Endodermal cell (in vitro differentiated cells): ENCODE data around the gene IL36A. TPM values are rescaled to one million over a fixed set of nuclear protein-coding genes. Genes with fewer than 3 reads are reported as not detected.
A peak's percentile ranks its signal among the peaks of the same experiment; 100 is the strongest.

ENCODE experiments used
- DNase-seq: peaks from one replicate; pipeline ENCODE4 v3.0.0-alpha.2; 2017
- H3K27ac ChIP-seq: 2 replicates; pipeline ENCODE4 v1.5.1; 2013; ENCODE audit warnings: mild to moderate bottlenecking, low read depth, low read length, moderate library complexity
- H3K27me3 ChIP-seq: 2 replicates; pipeline ENCODE4 v1.6.1; 2013; ENCODE audit warnings: mild to moderate bottlenecking, low read length, moderate library complexity; ENCODE audit not compliant: insufficient read depth, control insufficient read depth, poor library complexity, severe bottlenecking
- H3K36me3 ChIP-seq: 2 replicates; pipeline ENCODE4 v1.7.0; 2013; ENCODE audit warnings: mild to moderate bottlenecking, low read length, moderate library complexity; ENCODE audit not compliant: control insufficient read depth, insufficient read depth
- H3K4me1 ChIP-seq: one replicate; pipeline ENCODE4 v1.7.0; 2013; ENCODE audit warnings: low read length; ENCODE audit not compliant: control insufficient read depth, insufficient read depth
- H3K4me3 ChIP-seq: 2 replicates; pipeline ENCODE4 v1.5.1; 2013; ENCODE audit warnings: mild to moderate bottlenecking, low read length, moderate library complexity
- H3K9ac ChIP-seq: 2 replicates; pipeline ENCODE4 v1.6.1; 2013; ENCODE audit warnings: mild to moderate bottlenecking, low read length, moderate library complexity; ENCODE audit not compliant: poor library complexity, severe bottlenecking; ENCODE audit errors: extremely low read depth
- H3K9me3 ChIP-seq: 2 replicates; pipeline ENCODE4 v1.6.1; 2013; ENCODE audit warnings: mild to moderate bottlenecking, low read length, moderate library complexity; ENCODE audit not compliant: control insufficient read depth
- H3K27ac Mint-ChIP-seq: 2 replicates; pipeline ENCODE4 v1.8.0; 2020; ENCODE audit warnings: mixed read lengths
- H3K27me3 Mint-ChIP-seq: 2 replicates; pipeline ENCODE4 v1.8.0; 2021; ENCODE audit warnings: mild to moderate bottlenecking, mixed read lengths; ENCODE audit not compliant: insufficient read depth
- H3K36me3 Mint-ChIP-seq: 2 replicates; pipeline ENCODE4 v1.8.0; 2020; ENCODE audit warnings: low read depth, mixed read lengths
- H3K4me1 Mint-ChIP-seq: 2 replicates; pipeline ENCODE4 v1.8.0; 2020; ENCODE audit warnings: mixed read lengths
- H3K4me3 Mint-ChIP-seq: 2 replicates; pipeline ENCODE4 v1.8.0; 2020; ENCODE audit warnings: mild to moderate bottlenecking, moderate library complexity, mixed read lengths
- H3K9me3 Mint-ChIP-seq: 2 replicates; pipeline ENCODE4 v1.8.0; 2020; ENCODE audit warnings: mild to moderate bottlenecking, mixed read lengths
- WGBS, 2 experiments: methylation state at CpG; one replicate each; pipeline versions ENCODE4 v1.1.5 to v1.1.7; 2013; ENCODE audit warnings: missing lambda C conversion rate in 2 of 2, mixed read lengths in 1 of 2; ENCODE audit not compliant: insufficient coverage in 1 of 2, insufficient read length in 1 of 2; 5-methylcytosine and 5-hydroxymethylcytosine counted together
- total RNA-seq, 2 donors: library from RNA; stranded (reverse); fragmentation: NEBNext Ultra II Directional in 1 of 2; extraction: Animal tissue kit (Norgen Biotek cat#: 25700) in 1 of 2; gene quantifications; 2 replicates in 1 of 2; 3 replicates in 1 of 2; pipeline ENCODE4 v1.2.1, GENCODE V29; 2021
- TF ChIP-seq, protein P1 (sequence below): fragments of 200-600 bp; sonication (generic); conservative IDR thresholded peaks from 2 replicates; pipeline ENCODE4 v1.5.0; 2021; ENCODE audit warnings: antibody characterized with exemption, mild to moderate bottlenecking

The IL36A gene
- total RNA-seq, 2 donors from 2014 or later: not detected

GRCh38 chr2:112959109-112959812 lies 46.0 kb upstream of the IL36A start:
- TF ChIP-seq, protein P1, sequence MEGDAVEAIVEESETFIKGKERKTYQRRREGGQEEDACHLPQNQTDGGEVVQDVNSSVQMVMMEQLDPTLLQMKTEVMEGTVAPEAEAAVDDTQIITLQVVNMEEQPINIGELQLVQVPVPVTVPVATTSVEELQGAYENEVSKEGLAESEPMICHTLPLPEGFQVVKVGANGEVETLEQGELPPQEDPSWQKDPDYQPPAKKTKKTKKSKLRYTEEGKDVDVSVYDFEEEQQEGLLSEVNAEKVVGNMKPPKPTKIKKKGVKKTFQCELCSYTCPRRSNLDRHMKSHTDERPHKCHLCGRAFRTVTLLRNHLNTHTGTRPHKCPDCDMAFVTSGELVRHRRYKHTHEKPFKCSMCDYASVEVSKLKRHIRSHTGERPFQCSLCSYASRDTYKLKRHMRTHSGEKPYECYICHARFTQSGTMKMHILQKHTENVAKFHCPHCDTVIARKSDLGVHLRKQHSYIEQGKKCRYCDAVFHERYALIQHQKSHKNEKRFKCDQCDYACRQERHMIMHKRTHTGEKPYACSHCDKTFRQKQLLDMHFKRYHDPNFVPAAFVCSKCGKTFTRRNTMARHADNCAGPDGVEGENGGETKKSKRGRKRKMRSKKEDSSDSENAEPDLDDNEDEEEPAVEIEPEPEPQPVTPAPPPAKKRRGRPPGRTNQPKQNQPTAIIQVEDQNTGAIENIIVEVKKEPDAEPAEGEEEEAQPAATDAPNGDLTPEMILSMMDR: peak; percentile 65
- DNase-seq: peak; percentile 74
- H3K27ac ChIP-seq: no peak overlapping the region
- no peaks in the 10 kb centered on the region for H3K36me3 ChIP-seq
- H3K4me3 ChIP-seq: no peak overlapping the region
- Mint-ChIP-seq H3K27ac (no peak overlapping the region), H3K36me3 (no peaks in the 10 kb centered on the region), H3K27me3 (no peaks in the 10 kb centered on the region), H3K4me1 (no peaks in the 10 kb centered on the region), H3K4me3 (no peak overlapping the region), H3K9me3 (no peaks in the 10 kb centered on the region)
- no peaks in the 10 kb centered on the region for H3K4me1 ChIP-seq
- peaks cover 13% of the 10 kb centered on the region for H3K27me3 ChIP-seq
- WGBS, 2 experiments: 81 to 84% methylated on average over 14 of the region's 14 CpGs
- H3K9ac ChIP-seq: no peak overlapping the region
- H3K9me3 ChIP-seq: no peaks in the 10 kb centered on the region

DNA sequence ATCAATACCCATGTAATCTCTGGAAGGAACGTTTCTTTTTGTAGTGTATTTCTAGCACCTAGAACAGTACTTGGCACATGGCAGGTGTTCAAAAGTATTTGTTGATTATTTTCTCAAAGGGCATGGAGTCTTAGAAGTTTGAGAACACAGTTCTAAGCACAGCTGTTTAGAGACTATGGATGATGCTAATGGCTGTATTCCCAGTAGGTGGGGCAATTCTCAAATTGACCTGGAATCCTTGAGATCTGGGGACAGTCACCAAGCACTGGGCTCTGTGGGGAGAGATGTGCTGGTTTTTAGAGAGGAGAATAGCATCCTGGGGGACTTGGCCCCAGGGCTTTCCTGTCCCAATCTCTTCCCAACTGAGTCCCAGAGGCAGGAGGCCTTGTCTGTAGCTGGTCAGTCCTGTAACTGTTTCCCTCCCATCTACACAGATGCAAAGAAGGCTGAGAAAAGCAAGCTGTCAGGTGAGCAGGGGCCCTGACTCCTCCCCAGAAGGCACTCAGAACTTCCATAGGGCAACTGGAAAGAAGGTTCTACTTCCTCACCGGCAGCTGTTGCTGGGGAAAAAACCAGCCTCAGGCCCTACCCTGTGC lies 44.9 kb upstream of the IL36A start:
- H3K36me3 ChIP-seq: no peaks in the 10 kb centered on the region
- H3K4me3 ChIP-seq: no peak overlapping the region
- Mint-ChIP-seq H3K9me3 (no peaks in the 10 kb centered on the region), H3K4me3 (no peak overlapping the region), H3K27me3 (no peaks in the 10 kb centered on the region), H3K27ac (no peak overlapping the region), H3K4me1 (no peaks in the 10 kb centered on the region), H3K36me3 (no peaks in the 10 kb centered on the region)
- no peak overlapping the region for H3K27ac ChIP-seq
- peaks cover 10% of the 10 kb centered on the region for H3K27me3 ChIP-seq
- no peak overlapping the region for H3K9ac ChIP-seq
- no peaks in the 10 kb centered on the region for H3K9me3 ChIP-seq
- no peak for DNase-seq
- TF ChIP-seq, protein P1: peak; percentile 63
- no peaks in the 10 kb centered on the region for H3K4me1 ChIP-seq
- 68 to 92% methylated on average over 1 to 2 of the region's 2 CpGs for WGBS, 2 experiments

DNA sequence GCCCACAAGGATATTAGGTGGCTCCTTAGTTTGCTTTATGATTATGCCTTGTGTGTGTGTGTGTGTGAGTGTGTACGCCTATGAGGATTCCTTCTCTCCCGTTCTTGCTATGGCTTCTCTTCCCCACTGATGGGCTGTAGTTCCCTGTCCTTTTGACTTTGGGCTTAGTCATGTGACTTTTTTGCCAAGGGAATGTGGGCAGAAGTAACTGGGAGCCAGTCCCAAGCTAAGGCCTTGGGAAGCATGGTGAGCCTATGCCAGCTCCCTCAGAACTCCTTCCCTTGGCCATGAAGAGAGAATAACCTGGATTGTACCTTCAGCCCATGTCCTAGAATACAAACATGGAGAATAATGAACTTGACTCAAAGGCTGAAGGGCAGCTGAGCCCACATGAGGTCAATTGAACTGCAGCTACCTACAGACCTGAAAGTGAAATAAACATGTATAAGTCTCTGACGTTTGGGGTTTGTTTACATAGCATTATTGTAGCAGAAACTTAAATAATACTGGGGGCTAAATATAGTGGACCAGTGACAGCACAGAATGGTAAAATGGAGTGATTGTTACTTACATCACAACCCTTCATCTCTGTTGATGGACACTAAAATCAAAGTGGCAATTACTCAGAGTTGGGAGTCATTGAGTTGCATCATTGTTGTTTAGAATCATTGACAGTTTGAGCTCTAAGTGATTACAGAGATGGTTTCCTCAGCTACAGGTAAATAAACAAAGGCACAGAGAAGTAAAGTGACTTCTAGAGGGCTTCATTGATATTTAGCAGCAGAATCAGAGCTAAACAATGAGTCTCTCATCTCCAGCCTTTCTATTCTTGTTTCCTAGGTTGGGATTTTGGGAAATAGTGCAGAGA lies 42.7 kb upstream of the IL36A start:
- Histone ChIP-seq H3K9ac (no peak overlapping the region), H3K4me3 (no peak overlapping the region), H3K27me3 (peaks cover 24% of the 10 kb centered on the region), H3K36me3 (no peaks in the 10 kb centered on the region), H3K27ac (no peak overlapping the region), H3K4me1 (no peaks in the 10 kb centered on the region), H3K9me3 (no peaks in the 10 kb centered on the region)
- no peaks in the 10 kb centered on the region for H3K4me1 Mint-ChIP-seq
- DNase-seq: no peak
- no peak overlapping the region for H3K27ac Mint-ChIP-seq
- peaks cover 3% of the 10 kb centered on the region for H3K27me3 Mint-ChIP-seq
- H3K36me3 Mint-ChIP-seq: no peaks in the 10 kb centered on the region
- 94 to 100% methylated on average over 1 to 3 of the region's 3 CpGs for WGBS, 2 experiments
- TF ChIP-seq, protein P1: no peak
- H3K4me3 Mint-ChIP-seq: no peak overlapping the region
- no peaks in the 10 kb centered on the region for H3K9me3 Mint-ChIP-seq
